Measurements from ENCODE around the gene LTA. TPM values are rescaled to one million over a fixed set of nuclear protein-coding genes. Genes with fewer than 3 reads are reported as not detected.
A peak's percentile ranks its signal among the peaks of the same experiment; 100 is the strongest.

The LTA gene
- not detected in 2 replicates for total RNA-seq

- DNase-seq (ENCODE audit: low read depth in 2 of 2) = no peak
Measured at GRCh38 chr6:31572041-31572911, at the start of gene LTA. LTA (plus strand) TSS chr6:31572289; CDS start chr6:31572743, 454 bp downstream.

GRCh38 chr6:31525553-31525931 lies 46.5 kb upstream of the LTA start:
- no peak for DNase-seq (ENCODE audit: low read depth in 2 of 2)

GRCh38 chr6:31525932-31526591 lies 46.0 kb upstream of the LTA start:
- peak in 1 of 2 donors; percentile 81 for DNase-seq (ENCODE audit: low read depth in 2 of 2)

DNA sequence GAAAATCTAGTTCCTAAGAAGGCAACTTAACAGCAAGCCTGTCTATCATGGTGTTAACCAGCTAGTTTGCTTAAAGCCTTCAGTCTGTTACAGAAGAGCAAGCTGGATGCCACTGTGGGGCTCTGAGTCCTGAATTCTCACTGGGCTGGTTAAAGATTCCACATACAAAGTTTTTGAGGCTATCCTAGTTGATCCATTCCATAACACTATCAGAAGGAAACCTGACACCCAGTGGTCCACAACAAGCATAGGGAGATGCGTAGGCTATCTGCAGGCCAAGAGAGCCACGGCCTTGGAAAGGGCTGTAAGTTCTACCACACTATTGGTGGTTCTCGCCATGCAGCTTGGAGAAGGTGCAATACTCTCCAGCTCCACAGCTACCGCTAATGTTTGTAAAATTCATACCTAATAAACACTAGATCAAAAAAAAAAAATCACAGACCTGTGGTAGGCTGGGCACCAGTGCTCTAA lies 43.7 kb upstream of the LTA start:
- no peak for DNase-seq (ENCODE audit: low read depth in 2 of 2)

DNA sequence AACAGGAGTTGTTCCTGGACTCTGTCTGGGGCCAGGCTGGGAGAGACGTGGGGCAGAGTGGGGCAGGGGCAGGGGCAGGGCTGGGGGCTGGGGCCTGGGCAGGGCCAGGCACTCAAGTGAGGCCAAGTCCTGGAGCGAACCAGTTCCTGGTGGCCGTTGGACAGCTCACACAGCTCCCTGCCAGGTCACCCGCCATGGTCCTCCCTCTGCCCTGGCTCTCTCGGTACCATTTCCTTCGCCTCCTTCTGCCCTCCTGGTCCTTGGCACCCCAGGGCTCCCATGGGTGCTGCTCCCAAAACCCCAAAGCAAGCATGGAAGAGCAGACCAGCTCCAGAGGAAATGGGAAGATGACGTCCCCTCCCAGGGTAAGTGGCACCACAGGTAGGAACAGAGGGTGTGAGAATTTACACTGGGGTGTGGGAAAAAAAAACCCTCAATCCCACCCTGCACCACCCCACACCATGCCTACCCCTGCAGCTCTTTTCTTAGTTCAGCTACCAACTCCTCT lies 43.2 kb upstream of the LTA start, which contains the start of gene MCCD1:
Gene MCCD1, plus strand, starts transcription at position 142 of the 508 bp plus-strand sequence. Its CDS starts 53 bp downstream, at position 195.
- DNase-seq (ENCODE audit: low read depth in 2 of 2) = no peak

DNA sequence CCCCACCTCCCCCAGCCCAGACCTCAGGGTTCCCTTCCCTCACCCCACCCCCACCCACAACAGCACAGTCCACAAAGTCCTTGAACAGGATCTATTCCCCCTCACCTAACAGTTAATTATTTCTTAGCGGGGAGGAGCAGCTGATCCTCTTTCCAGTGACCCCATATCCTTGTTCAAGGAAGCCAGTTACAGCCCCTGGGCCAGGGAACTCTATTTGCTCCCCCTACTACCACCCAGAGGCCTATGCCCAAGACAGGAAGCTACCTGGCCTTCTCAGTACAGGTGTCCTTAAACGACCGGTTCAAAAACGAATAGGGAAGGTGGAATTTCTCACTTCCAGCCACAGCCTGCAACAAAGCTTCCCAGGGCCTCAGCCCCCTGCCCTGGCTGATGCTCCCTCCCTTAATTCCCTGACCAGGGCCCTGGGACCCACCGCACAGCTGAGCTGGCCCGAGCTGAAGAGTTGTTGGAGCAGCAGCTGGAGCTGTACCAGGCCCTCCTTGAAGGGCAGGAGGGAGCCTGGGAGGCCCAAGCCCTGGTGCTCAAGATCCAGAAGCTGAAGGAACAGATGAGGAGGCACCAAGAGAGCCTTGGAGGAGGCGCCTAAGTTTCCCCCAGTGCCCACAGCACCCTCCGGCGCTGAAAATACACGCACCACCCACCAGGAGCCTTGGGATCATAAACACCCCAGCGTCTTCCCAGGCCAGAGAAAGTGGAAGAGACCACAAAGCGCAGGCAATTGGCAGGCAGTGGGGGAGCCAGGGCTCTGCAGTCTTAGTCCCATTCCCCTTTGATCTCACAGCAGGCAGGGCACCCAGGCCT lies 42.5 kb upstream of the LTA start:
- no peak for DNase-seq (ENCODE audit: low read depth in 2 of 2)

DNA sequence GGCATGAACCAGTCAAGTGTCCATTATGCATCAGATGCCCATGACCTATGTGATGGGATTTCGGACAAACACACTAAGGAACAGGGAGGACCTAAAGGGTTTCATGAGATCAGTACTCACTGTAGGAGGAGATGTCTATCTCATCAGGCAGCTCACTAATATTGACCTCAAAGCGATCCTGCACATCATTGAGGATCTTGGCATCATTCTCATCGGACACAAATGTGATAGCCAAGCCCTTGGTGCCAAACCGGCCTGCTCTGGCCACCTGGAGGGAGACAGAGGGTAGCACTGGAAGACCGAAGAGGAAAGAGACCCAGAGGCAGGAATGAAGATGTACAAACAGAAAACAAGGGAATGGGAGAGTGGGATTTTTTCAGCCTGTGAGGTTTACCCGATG lies 41.4 kb upstream of the LTA start:
- DNase-seq (ENCODE audit: low read depth in 2 of 2) = no peak

DNA sequence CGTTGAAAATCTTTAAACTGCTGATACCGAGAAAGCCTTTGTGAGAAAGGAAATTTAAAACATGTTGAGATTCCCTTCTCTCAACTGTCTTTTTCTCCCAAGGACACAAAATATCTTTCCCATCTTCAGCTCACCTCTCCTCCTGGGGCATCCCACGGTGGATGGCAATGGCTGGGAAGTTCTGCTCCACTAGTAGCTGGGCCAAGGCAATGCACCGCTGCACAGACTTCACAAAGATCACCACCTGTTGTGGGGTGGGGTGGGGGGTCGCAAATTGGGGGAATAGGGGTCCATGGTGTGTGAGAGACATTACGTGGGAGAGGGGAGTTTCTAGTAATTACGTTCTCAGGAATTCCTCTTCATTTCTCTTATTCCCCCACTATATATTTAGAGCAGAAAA lies 40.9 kb upstream of the LTA start:
- DNase-seq (ENCODE audit: low read depth in 2 of 2) = no peak

- no peak for DNase-seq (ENCODE audit: low read depth in 2 of 2)
Measured at GRCh38 chr6:31531771-31532643, 40.1 kb upstream of the LTA start.

DNA sequence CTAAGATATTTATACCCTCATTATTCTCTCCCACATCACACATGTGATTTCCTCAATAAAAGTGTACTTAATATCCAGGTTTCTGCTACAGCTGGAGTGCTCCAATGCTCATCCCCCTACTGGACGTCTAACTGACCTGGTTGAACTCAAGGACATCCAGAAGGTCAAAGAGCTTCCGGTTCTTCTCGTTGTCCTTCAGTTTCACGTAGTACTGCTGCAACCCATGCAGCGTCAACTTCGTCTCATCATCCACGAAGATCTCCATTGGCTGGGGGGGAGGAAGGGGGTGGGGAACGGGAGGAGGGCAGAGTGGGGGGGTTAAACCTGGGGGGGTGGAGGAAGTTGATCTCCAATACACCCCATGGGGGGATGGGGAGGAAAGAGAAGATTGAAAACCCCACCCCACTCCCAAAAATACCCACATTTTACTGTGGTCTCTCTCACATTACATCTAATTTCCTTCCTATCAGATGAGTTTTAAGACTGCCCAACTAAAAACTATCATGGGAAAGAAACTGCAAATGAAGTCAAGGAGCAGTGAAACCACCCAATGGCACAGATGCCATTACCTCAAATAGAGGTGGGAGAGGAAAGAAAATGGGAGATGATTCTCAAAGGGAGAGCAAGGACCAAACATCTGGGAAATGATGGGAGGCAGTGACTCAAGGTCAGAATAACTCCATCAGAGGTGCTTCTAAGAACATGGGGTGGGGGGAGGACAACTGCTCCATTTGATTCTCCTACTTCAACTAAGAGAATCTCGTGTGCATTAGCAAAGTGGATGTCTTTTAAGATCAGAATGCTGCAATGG lies 39.2 kb upstream of the LTA start:
- no peak for DNase-seq (ENCODE audit: low read depth in 2 of 2)

DNA sequence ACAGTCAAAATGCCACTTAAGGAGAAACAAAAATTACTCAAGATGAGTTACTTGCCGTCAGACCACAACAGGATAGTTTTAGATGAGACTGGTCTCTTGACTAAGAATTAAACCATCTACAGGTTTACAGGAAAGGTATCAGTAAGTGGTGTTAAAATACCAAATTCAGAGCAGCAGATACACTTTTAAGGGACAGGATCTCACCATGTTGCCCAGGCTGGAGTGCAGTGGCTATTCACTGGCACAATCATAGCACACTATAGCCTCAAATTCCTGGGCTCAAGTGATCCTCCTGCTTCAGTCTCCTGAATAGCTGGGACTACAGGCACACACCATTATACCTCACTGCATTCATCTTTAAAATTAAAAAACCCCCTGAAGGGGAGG lies 38.6 kb upstream of the LTA start:
- DNase-seq (ENCODE audit: low read depth in 2 of 2) = no peak

- DNase-seq (ENCODE audit: low read depth in 2 of 2) = no peak
Measured at GRCh38 chr6:31534011-31534410, 38.1 kb upstream of the LTA start.

DNA sequence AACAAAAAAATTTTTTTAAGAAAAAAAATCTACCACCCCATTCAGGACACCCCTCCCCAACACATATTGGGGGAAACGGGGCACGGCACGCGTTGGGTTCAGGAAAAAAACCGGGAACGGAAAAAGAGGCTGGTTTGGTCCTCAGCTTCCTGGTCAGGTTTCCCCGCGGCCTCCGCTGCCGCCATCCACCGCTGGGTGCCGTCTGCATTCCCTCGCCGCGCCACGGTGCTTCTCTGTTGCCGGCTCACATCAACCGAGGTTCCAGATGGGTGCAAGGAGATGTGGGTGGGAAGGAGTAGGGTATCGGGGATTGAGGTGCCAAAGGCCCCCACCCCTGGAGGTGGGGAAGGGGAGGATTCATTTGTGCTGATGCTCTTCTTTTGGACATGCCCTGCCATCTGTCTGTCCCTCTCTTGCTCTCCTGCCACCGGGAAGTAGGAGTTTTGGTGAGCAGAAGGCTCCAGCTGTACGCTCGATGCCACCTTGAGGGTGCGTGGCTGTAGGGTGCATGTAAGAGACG lies 37.5 kb upstream of the LTA start:
- no peak for DNase-seq (ENCODE audit: low read depth in 2 of 2)

GRCh38 chr6:31535538-31536324 lies 36.4 kb upstream of the LTA start:
- no peak for DNase-seq (ENCODE audit: low read depth in 2 of 2)

DNA sequence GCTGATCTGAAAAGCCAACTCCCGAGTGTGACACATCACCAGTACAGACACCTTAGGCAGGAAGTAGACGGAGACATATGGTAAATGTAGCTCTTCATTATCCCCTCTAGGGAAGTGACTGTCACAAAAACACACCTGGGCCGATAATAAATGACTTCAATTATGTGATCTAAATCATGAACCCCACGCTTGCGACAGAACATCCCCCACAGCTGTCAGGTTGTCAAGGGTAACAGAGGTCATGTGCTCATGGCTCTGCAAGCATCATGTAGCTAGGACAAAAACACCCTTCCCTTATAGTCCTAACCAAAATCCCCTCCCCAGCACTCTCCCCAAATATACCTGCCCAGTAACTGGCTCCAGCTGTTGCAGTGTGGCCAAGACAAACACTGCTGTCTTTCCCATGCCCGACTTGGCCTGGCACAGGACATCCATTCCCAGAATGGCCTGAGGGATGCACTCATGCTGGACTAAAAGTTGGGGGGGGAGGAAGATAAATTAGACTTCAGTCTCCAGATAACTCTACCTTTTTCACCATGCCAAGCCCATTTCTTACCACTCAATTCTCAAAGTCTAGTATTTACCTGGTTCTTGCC lies 33.2 kb upstream of the LTA start:
- DNase-seq (ENCODE audit: low read depth in 2 of 2) = no peak

GRCh38 chr6:31540640-31541039 lies 31.4 kb upstream of the LTA start:
- no peak for DNase-seq (ENCODE audit: low read depth in 2 of 2)

- peak in 1 of 2 donors; percentile 54 for DNase-seq (ENCODE audit: low read depth in 2 of 2)
Measured at GRCh38 chr6:31541059-31541657, 30.9 kb upstream of the LTA start.

Data from dermis microvascular lymphatic vessel endothelial cell (primary cell).